ENCODE results near the gene PTPN20. TPM values are rescaled to one million over a fixed set of nuclear protein-coding genes. Genes with fewer than 3 reads are reported as not detected.
A peak's percentile ranks its signal among the peaks of the same experiment; 100 is the strongest.
"Not testable (repeated sequence)": the region's sequence is repeated elsewhere in the genome, so short reads cannot be mapped to it uniquely, and the experiment has no call there.

PTPN20 gene
- total RNA-seq, 1 donor from 2014 or later = 3.2 TPM

DNA sequence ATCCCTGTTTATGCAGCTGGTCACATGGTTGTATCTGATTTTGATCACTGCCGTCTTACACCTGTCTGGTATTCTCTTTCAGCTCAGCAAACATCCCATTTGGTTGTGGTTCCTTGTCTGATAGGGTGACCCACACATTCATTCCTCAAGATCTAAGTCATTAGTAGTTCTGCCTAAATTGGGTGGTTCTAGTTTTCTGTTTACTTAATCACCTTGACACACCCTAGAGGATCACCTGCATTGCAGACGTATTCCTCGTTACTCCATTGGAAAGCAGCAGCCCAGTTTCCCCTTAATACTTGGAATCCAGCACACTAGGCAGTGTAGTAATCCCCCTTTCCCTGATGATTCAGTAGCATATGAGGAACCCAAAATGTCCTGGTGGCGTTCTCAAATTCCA is 41.3 kb downstream of the PTPN20 start:
- DNase-seq = not testable (repeated sequence)

GRCh38 chr10:46960742-46961141 is 49.5 kb downstream of the PTPN20 start:
- not testable (repeated sequence) for DNase-seq

DNA sequence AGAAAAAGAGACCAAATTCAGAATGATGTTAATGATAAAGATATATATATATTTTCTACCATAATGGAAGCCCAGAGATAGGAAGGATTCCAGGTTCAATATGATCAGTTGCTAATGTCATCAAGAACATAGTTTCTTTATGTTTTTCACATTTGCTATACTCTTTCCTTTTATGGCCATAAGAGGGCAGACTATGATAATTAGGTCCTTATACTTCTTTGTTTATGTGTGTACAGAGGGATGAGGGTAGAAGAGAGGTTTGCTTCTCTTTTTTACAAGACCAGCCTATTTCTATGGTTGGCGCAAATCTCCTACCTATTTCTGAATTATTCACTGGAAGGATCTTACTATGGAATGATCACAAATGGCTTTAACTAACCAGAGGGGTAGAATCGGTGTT is 52.1 kb downstream of the PTPN20 start:
- DNase-seq = not testable (repeated sequence)

DNA sequence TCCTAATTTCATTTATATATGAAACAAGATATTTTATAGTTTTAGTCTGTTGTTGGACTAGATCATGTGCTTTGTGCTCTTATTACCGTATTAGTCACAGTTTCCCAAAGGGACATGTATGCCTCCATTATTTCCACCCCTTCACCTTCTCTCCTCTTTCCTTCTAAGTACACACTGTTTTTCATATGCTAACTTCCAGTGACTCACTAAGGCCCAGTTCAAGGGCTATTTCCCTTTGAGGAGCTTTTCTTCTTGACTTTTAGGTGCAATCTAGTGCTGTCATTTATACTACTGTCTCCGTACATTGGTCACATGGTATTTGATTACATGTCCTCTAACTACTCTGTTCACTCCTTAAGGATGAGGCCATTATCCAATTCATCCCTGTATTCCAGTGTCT is 55.8 kb downstream of the PTPN20 start:
- not testable (repeated sequence) for DNase-seq

DNA sequence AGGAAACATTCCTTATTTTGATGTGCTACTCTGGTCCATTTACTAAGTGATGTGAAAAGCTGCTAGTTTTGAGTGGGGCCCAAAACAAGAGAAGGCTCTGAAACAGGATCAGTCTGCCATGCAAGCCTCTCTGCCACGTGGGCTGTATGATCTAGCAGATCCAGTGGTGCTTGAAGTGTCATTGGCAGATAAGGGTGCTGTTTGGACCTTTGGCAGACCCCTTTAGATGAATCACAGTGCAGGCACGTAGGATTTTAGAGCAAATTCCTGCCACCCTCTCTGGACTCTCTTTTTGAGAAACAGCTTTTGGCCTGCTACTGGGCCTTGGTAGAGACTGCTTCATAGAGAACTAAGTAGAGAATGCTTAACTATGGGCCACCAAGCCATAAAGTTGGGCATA is 69.0 kb downstream of the PTPN20 start:
- not testable (repeated sequence) for DNase-seq

- DNase-seq = not testable (repeated sequence)
Observed at GRCh38 chr10:46987233-46987924, 76.2 kb downstream of the PTPN20 start.

DNA sequence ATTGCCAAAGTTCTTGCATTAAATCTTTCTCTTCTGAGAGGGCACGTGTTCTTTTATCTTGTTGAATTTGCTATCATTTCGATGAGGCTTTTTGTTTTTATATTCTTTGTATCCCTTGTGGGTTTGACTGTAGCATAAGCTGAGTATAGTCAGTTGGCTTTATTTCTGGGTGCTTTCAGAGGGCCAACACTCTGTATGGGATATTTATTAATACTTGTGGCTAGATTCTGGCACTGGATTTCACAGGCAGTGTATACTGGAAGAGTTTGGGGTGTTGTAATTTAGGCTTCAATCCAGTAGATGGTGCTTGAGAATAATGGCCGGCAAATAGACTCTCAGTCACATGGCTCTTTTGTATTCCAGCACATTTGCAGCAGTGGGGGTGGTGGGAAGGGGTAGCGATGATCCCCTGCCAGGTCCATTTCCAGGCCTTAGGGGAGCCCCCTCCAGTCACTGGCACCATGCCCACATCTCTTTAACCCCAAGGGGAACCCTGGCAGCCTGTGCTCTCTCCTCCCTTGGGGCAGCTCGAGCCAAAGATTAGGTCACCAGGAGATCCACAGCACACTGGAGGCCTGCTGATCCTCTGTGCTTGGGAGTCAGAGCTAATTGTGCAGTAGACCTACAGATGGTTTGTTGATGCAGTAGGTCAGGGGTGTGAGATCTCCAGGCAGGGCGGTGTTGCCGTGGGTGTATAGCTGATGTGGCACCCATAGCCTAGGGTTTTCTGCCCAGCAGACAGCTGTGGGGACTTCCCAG is 81.8 kb downstream of the PTPN20 start:
- DNase-seq = peak; percentile 74

- no peak for DNase-seq
Observed at GRCh38 chr10:46995234-46995633, 84.0 kb downstream of the PTPN20 start.

DNA sequence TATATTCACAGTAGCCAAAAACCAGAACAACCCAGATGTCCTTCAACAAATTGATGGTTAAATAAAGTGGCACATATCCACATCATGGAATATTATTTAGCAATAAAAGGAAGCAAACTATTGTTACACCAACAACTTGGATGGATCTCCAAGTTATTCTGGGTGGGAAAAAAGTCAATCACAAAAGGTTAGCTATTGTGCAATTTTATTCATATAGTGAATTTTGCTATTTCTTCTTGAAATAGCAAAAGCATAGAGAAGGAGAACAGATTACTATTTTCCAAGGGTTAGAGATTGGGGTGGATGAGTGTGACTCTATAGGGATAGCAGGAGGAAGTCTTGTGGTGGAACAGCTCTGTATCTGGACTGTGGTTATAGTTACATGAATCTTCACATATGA is 87.0 kb downstream of the PTPN20 start:
- DNase-seq = no peak

DNA sequence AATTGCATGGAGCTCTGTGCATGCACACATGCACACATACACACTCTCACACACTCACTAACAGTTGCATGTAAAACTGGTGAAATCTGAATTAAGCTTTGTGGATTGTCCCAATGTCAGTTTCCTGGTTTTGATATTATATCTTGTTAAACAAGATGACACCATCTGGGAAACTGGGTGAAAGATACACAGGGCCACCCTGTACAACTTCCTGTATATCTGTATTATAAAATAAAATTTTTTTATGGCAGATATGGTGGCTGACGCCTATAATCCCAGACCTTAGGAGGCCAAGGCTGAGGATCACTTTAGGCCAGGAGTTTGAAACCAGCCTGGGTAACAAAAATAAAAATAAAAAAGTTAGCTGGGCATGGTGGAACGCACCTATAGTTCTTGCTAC is 87.4 kb downstream of the PTPN20 start:
- no peak for DNase-seq

DNA sequence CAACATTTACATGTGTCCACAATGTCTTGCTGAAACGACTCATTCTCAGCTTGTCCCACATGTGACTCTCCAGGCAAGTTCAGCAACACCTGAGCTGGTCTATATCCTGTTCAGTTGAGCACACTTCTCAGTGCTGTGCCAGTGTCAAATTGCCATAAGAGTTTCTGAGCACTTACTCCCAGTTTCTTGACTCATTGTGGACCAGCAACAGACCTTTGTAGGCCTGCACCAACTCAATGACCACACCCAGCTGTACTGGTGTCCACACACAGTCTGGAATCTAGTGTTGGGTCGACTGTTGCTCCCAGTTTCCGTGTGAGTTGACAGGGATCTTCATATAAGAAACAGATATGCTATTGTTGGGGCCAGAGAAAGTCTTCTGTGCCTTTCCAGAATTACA is 88.0 kb downstream of the PTPN20 start:
- DNase-seq = no peak

DNA sequence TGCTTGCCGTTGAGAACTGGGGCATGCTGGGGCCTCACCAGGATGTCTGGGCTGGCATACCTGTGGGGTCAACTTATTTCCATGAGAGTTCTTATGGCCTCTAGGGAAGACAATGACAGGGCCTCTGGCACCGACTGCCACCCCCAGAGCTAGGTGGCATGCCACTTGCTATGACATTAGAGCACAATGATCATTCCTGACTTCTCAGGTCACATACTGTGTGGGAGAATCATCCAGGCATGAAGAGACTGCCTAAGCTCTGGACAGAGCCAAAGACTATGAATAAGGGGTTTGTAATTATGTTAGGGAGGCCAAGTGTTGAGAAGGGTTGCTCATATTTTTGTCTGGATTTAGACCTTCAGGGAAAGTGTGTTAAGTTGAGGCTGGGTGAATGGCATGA is 97.5 kb downstream of the PTPN20 start:
- no peak for DNase-seq

DNA sequence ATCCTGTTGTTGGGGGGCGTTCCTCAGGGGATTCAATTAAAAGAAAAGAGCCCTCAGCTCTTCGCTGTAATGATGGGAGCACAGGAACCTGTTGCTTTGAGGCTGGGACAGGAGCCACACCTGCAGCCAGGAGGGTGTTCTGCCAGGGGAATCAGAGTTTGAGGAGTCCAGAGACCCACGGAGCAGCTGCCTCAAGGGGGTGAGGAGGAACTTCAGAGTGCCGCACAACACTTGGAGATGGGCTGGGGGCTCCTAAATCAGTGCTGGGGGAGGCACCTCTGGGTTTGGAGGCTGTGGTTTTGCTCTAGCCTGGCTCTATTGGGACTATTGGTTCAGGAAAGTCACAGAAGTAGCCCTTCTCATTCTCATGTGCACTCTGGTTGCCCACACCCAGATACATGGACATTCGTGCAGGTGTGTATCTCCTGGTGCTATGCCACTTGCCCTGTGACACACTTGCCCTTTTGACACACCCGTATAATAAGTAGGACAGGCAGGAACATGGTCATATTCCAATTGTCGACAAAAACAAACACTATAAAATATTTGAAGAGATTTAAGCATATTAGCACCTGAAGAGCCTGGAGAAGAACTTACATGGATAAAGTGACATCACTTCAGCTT is 98.1 kb downstream of the PTPN20 start:
- no peak for DNase-seq

DNA sequence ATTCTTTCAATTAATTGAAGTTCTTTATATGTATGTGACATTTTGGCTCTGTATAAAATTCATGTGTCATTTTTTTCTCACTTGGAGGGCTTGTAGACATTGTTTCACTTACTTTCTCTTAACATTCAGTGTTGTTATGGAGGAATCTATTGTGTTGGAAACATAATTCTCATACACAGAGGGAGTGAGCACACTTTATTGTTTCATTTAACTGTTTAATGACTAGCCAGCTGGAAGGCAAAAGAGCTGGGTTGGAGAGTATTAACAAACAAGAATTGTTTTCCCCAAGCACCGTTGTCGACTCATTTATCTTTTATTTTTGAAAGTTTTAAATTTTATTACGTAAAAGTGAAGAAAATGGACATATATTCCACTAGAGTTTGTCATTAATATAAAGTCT is 98.8 kb downstream of the PTPN20 start:
- DNase-seq = peak; percentile 22

DNA sequence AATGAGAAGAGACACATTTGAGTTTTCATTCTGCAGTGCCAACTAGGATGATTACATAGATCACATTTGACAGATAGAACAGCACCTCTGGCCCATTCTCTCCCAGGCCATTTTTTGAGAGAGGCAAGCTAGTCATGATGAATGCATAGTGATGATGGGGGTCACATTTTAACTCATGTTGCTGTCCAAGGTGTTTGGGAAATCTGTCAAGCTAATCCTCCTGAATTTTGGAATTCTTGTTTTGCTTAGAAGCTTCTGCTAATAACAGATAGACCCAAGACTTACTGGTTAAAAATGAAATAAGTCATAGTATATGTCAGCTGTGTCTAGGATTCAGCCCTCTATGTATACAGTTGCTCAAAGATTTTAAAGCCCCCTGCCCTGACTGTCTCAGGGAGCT is 101.0 kb downstream of the PTPN20 start:
- DNase-seq = no peak

GRCh38 chr10:47013507-47014154 is 102.4 kb downstream of the PTPN20 start:
- peak; percentile 33 for DNase-seq

DNA sequence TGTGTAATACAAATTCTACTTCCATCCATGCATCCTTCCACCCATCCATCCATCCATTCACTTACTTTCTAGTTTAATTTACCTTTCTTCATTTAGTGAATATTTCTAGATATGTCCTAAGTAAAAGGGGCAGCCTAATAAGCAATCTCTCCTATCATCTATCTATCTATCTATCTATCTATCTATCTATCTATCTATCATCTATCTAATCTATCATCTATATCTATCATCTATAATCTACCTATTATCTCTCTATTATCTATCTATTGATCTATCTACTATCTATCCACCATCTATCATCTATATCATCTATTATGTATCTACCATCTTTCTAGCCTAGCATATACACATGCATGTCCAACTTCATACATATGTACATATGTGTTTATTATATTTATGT is 104.2 kb downstream of the PTPN20 start:
- DNase-seq = no peak

DNA sequence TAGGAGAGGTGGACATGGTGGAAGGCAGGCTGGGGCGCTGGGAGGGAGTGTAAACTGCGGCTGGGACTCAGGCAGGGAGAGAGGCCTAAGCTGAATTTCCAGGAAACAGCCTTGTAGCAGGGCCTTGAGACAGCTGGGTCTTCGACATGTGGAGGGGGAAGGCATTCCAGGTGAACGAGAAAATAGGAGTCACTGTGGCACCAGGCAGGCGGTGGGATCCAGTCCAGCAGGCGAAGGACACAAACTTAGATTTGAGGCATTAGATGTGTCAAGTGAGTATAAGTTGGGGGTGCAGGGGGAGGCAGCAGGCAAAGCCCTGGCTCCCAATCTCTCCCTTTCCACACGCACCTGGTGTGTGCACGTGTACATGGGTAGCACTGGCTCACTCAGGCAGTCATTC is 105.3 kb downstream of the PTPN20 start:
- no peak for DNase-seq

GRCh38 chr10:47018026-47018735 is 107.0 kb downstream of the PTPN20 start:
- DNase-seq = no peak

DNA sequence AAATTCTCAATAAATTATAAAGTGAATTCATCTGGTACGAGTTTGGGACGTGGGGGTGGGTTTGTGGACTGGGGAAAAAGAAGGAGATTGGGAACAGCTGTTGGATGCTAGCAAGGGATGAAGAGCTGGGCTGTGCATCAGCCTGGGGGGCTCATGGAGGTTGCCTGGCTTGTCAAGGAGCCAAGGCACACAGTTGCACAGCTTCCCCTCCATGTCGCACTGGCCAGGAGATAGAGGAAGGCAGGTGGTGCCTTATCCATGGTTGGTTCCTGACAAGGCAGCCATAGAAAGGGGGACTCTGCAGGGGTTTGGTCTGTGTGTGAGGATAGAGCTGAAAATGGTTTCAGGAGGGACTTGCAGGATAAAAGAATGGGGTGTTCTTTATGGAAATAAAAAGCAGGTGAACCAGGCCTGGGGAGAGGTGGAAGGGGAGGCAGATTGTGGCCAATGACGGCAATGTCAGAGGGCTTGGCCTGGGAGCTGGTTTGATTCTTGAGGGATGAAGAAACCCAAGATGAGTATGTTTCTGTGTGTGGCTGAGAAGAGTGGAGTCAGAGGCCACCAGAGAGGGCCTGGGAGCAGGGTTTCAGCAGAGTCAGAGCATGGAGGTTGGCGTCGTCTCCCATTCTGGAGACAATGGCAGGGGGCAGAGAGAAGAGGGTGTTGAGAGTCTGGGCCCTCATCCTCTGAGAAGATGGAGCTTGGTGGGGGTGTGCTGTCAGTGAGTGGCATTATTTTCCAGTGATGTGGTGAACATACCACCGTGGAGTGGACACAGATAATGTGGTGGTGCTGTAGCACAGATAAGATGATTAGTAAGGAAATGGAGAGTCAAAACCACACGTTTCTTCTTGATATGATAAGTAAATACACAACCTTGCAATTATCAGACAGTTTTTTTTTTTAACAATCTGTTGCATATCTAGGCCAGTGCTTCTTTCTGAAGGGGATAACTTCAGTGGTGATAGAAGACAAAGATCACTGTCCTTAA is 108.2 kb downstream of the PTPN20 start:
- DNase-seq = no peak

- no peak for DNase-seq
Observed at GRCh38 chr10:47020471-47020870, 109.2 kb downstream of the PTPN20 start.
